K562 (cell line): ENCODE measurements around the gene PDK3.

Experiments
- KDM5B ChIP-seq: fragments of 200-600 bp; sonication (generic); IDR thresholded peaks from 2 replicates; pipeline ENCODE4 v1.6.1; 2012; ENCODE audit warnings: low read depth, mild to moderate bottlenecking, moderate library complexity, low read length, control low read depth, inconsistent platforms; ENCODE audit not compliant: insufficient replicate concordance
- ZNF143 ChIP-seq: sonication (generic); formaldehyde crosslinking; IDR thresholded peaks from 2 replicates; pipeline ENCODE4 v1.9.0; 2022; ENCODE audit warnings: mild to moderate bottlenecking, missing genetic modification reagents
- ZNF253 ChIP-seq: fragments of 250-450 bp; sonication (Bioruptor Pico); conservative IDR thresholded peaks from 2 replicates; pipeline ENCODE4 v1.6.1; 2021; ENCODE audit warnings: mild to moderate bottlenecking
- TF ChIP-seq, protein P1 (sequence below), 2 experiments: fragments of 450-650 bp in 1 of 2; IDR thresholded peaks; 2 replicates each; pipeline ENCODE4 v1.6.1; 2011 to 2017; ENCODE audit warnings: low read depth in 2 of 2, antibody characterized with exemption in 1 of 2, borderline replicate concordance in 1 of 2, low read length in 1 of 2, mild to moderate bottlenecking in 1 of 2, mixed read lengths in 1 of 2; ENCODE audit not compliant: control insufficient read depth in 1 of 2
- TF ChIP-seq, protein P2 (sequence below), 3 experiments: IDR thresholded peaks in 2 of 3; conservative IDR thresholded peaks in 1 of 3; 2 replicates each; pipeline ENCODE4 v1.5.1; 2011 to 2012; ENCODE audit warnings: low read length in 3 of 3, mild to moderate bottlenecking in 3 of 3, control low read depth in 2 of 3, improper control_type of control experiment in 1 of 3, inconsistent platforms in 1 of 3, low read depth in 1 of 3, mixed read lengths in 1 of 3, moderate library complexity in 1 of 3; ENCODE audit not compliant: insufficient read depth in 2 of 3
- TF ChIP-seq, protein P3 (sequence below): sonication (generic); formaldehyde crosslinking; IDR thresholded peaks from 2 replicates; pipeline ENCODE4 v1.8.1; 2022; ENCODE audit warnings: missing genetic modification reagents
- TF ChIP-seq, protein P4 (sequence below), 2 experiments: fragments of 450-650 bp in 1 of 2; sonication (generic) in 1 of 2; formaldehyde crosslinking in 1 of 2; IDR thresholded peaks in 1 of 2; conservative IDR thresholded peaks in 1 of 2; 2 replicates each; pipeline versions ENCODE4 v1.6.1 to v1.8.1; 2016 to 2023; ENCODE audit warnings: mild to moderate bottlenecking in 2 of 2, moderate library complexity in 2 of 2, inconsistent platforms in 1 of 2, missing genetic modification reagents in 1 of 2

DNA sequence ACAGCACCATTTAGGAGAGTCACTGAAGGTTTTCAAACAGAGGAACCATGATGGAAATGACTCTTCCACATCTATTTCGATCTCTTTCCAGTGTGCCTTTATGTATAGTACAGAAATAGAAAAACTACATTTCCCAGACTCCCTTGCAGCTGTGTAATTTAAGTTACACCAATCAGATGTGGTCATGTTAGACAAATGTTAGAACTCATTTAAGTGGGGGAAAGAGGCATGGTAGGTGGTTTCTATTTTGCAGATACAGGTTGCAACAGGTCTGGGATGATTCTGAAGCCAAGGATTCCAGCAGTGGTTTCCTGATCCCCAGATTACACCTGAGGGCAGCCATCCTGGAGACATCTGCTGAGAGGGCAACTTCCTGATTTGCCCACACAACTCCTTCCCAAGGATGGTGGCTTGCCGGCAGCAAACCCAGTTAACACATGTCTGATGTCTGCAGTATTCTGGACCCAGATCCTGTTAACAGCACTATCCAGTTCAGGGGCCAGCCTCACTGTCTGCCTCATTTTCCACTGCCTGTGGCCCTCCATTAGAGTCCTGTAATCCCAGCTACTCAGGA lies 38.7 kb upstream of the PDK3 start:
- TF ChIP-seq, protein P1, sequence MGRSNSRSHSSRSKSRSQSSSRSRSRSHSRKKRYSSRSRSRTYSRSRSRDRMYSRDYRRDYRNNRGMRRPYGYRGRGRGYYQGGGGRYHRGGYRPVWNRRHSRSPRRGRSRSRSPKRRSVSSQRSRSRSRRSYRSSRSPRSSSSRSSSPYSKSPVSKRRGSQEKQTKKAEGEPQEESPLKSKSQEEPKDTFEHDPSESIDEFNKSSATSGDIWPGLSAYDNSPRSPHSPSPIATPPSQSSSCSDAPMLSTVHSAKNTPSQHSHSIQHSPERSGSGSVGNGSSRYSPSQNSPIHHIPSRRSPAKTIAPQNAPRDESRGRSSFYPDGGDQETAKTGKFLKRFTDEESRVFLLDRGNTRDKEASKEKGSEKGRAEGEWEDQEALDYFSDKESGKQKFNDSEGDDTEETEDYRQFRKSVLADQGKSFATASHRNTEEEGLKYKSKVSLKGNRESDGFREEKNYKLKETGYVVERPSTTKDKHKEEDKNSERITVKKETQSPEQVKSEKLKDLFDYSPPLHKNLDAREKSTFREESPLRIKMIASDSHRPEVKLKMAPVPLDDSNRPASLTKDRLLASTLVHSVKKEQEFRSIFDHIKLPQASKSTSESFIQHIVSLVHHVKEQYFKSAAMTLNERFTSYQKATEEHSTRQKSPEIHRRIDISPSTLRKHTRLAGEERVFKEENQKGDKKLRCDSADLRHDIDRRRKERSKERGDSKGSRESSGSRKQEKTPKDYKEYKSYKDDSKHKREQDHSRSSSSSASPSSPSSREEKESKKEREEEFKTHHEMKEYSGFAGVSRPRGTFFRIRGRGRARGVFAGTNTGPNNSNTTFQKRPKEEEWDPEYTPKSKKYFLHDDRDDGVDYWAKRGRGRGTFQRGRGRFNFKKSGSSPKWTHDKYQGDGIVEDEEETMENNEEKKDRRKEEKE (IDR thresholded peaks at IDR 0.05; ENCODE audit: borderline replicate concordance in 1 of 2, control insufficient read depth in 1 of 2, low read depth in 2 of 2, low read length in 1 of 2) = no peak
- peak; percentile 68; the same call in 1 of the 2 replicates for TF ChIP-seq ZNF143 (CRISPR knock-in tag)
- TF ChIP-seq, protein P2, sequence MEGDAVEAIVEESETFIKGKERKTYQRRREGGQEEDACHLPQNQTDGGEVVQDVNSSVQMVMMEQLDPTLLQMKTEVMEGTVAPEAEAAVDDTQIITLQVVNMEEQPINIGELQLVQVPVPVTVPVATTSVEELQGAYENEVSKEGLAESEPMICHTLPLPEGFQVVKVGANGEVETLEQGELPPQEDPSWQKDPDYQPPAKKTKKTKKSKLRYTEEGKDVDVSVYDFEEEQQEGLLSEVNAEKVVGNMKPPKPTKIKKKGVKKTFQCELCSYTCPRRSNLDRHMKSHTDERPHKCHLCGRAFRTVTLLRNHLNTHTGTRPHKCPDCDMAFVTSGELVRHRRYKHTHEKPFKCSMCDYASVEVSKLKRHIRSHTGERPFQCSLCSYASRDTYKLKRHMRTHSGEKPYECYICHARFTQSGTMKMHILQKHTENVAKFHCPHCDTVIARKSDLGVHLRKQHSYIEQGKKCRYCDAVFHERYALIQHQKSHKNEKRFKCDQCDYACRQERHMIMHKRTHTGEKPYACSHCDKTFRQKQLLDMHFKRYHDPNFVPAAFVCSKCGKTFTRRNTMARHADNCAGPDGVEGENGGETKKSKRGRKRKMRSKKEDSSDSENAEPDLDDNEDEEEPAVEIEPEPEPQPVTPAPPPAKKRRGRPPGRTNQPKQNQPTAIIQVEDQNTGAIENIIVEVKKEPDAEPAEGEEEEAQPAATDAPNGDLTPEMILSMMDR (IDR thresholded peaks at IDR 0.05 in 2 of 3, conservative IDR thresholded peaks at IDR 0.05 in 1 of 3; ENCODE audit: insufficient read depth in 2 of 3, low read depth in 1 of 3, low read length in 3 of 3) = no peak
- TF ChIP-seq, protein P3, sequence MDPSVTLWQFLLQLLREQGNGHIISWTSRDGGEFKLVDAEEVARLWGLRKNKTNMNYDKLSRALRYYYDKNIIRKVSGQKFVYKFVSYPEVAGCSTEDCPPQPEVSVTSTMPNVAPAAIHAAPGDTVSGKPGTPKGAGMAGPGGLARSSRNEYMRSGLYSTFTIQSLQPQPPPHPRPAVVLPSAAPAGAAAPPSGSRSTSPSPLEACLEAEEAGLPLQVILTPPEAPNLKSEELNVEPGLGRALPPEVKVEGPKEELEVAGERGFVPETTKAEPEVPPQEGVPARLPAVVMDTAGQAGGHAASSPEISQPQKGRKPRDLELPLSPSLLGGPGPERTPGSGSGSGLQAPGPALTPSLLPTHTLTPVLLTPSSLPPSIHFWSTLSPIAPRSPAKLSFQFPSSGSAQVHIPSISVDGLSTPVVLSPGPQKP (CRISPR knock-in tag) = no peak
- no peak for TF ChIP-seq KDM5B
- no peak for TF ChIP-seq ZNF253 (CRISPR knock-in tag)
- TF ChIP-seq, protein P4, sequence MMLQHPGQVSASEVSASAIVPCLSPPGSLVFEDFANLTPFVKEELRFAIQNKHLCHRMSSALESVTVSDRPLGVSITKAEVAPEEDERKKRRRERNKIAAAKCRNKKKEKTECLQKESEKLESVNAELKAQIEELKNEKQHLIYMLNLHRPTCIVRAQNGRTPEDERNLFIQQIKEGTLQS (IDR thresholded peaks at IDR 0.05) = no peak
- TF ChIP-seq, protein P4 (CRISPR knock-in tag; conservative IDR thresholded peaks at IDR 0.05) = no peak
